ENCODE measurements around the gene SCAP. TPM values are rescaled to one million over a fixed set of nuclear protein-coding genes. Genes with fewer than 3 reads are reported as not detected.

The SCAP gene
- 37.9 TPM for polyA plus RNA-seq (2013, experiment 1 of 2)
- polyA plus RNA-seq (2013, experiment 2 of 2) = 37.2 TPM

GRCh38 chr3:47475570-47476329 lies at the start of gene SCAP:
TSS of gene SCAP (minus strand) at chr3:47475941. CDS start at chr3:47442993, 32,948 bp downstream.
- Histone ChIP-seq H2AK5ac (ENCODE audit: low read length, severe bottlenecking) (peak within 1 kb of the TSS; percentile 39), H2BK15ac (ENCODE audit: low read depth, poor library complexity, severe bottlenecking) (no peak within 1 kb of the TSS), H3K4ac (ENCODE audit: low read depth in 1 of 2, low read length in 2 of 2) (peak within 1 kb of the TSS; percentile 62 to 79), H3K18ac (ENCODE audit: low read depth in 1 of 2, low read length in 2 of 2) (peak within 1 kb of the TSS; percentile 79 to 88), H2BK120ac (ENCODE audit: low read depth, low read length) (peak within 1 kb of the TSS; percentile 79), H3K36me3 (ENCODE audit: control insufficient read depth in 1 of 2, insufficient read depth in 2 of 2, low read depth in 1 of 2, low read length in 2 of 2) (peaks cover 0 to 2% of the 10 kb centered on the region in 2 experiments), H3K4me1 (ENCODE audit: control insufficient read depth, insufficient read depth, low read depth, low read length) (peaks cover 9% of the 10 kb centered on the region), H3K9ac (ENCODE audit: low read length) (peak within 1 kb of the TSS; percentile 96), H3K27ac (ENCODE audit: low read length, poor library complexity, severe bottlenecking) (peak within 1 kb of the TSS; percentile 53), H3K4me2 (ENCODE audit: low read length, poor library complexity, severe bottlenecking) (peak within 1 kb of the TSS; percentile 91), H4K8ac (ENCODE audit: low read length) (peak within 1 kb of the TSS; percentile 93), H3K9me3 (ENCODE audit: control insufficient read depth, low read length) (no peaks in the 10 kb centered on the region), H3K27me3 (ENCODE audit: control insufficient read depth in 1 of 2, insufficient read depth in 1 of 2, low read length in 2 of 2) (no peaks in the 10 kb centered on the region), H2BK5ac (ENCODE audit: low read depth, low read length, poor library complexity, severe bottlenecking) (peak within 1 kb of the TSS; percentile 20), H2BK12ac (ENCODE audit: low read length in 2 of 2) (no peak within 1 kb of the TSS), H3K23ac (ENCODE audit: low read length in 2 of 2) (peak within 1 kb of the TSS in 1 of 2 experiments; percentile 83), H3K79me1 (replicated peaks; ENCODE audit: low read length, poor library complexity, severe bottlenecking) (peaks cover 8% of the 10 kb centered on the region), H3K4me3 (ENCODE audit: insufficient read depth in 1 of 2, low read depth in 1 of 2, low read length in 2 of 2) (peak within 1 kb of the TSS; percentile 96), H2AFZ (ENCODE audit: low read depth, low read length) (peak within 1 kb of the TSS; percentile 99), H4K91ac (ENCODE audit: low read length) (peak within 1 kb of the TSS; percentile 25), H3K14ac (ENCODE audit: low read length in 2 of 2) (peak within 1 kb of the TSS in 1 of 2 experiments; percentile 92)
- peak; percentile 77 for DNase-seq
- 6% methylated on average over 84 of the region's 88 CpGs for WGBS

GRCh38 chr3:47523310-47524073 lies 47.8 kb upstream of the SCAP start:
- Histone ChIP-seq H2AK5ac (ENCODE audit: low read length, severe bottlenecking) (no peak overlapping the region), H2BK12ac (ENCODE audit: low read length in 2 of 2) (no peak overlapping the region), H3K4me3 (ENCODE audit: insufficient read depth in 1 of 2, low read depth in 1 of 2, low read length in 2 of 2) (no peak overlapping the region), H3K18ac (ENCODE audit: low read depth in 1 of 2, low read length in 2 of 2) (no peak overlapping the region), H2BK120ac (ENCODE audit: low read depth, low read length) (no peak overlapping the region), H3K79me1 (replicated peaks; ENCODE audit: low read length, poor library complexity, severe bottlenecking) (no peaks in the 10 kb centered on the region), H3K4ac (ENCODE audit: low read depth in 1 of 2, low read length in 2 of 2) (no peak overlapping the region), H3K27me3 (ENCODE audit: control insufficient read depth in 1 of 2, insufficient read depth in 1 of 2, low read length in 2 of 2) (peaks cover 8 to 19% of the 10 kb centered on the region in 2 experiments), H2BK5ac (ENCODE audit: low read depth, low read length, poor library complexity, severe bottlenecking) (no peak overlapping the region), H3K14ac (ENCODE audit: low read length in 2 of 2) (no peak overlapping the region), H2AFZ (ENCODE audit: low read depth, low read length) (no peak overlapping the region), H3K36me3 (ENCODE audit: control insufficient read depth in 1 of 2, insufficient read depth in 2 of 2, low read depth in 1 of 2, low read length in 2 of 2) (no peaks in the 10 kb centered on the region), H3K27ac (ENCODE audit: low read length, poor library complexity, severe bottlenecking) (no peak overlapping the region), H2BK15ac (ENCODE audit: low read depth, poor library complexity, severe bottlenecking) (peak overlapping the region; percentile 80), H4K8ac (ENCODE audit: low read length) (no peak overlapping the region), H4K91ac (ENCODE audit: low read length) (no peak overlapping the region), H3K4me1 (ENCODE audit: control insufficient read depth, insufficient read depth, low read depth, low read length) (peaks cover 4% of the 10 kb centered on the region), H3K23ac (ENCODE audit: low read length in 2 of 2) (no peak overlapping the region), H3K4me2 (ENCODE audit: low read length, poor library complexity, severe bottlenecking) (no peak overlapping the region), H3K9ac (ENCODE audit: low read length) (no peak overlapping the region), H3K9me3 (ENCODE audit: control insufficient read depth, low read length) (peaks cover 3% of the 10 kb centered on the region)
- WGBS = 75% methylated on average over 4 of the region's 4 CpGs
- no peak for DNase-seq

GRCh38 chr3:47522082-47522987 lies 46.6 kb upstream of the SCAP start:
- Histone ChIP-seq H2BK120ac (ENCODE audit: low read depth, low read length) (no peak overlapping the region), H3K4ac (ENCODE audit: low read depth in 1 of 2, low read length in 2 of 2) (no peak overlapping the region), H3K36me3 (ENCODE audit: control insufficient read depth in 1 of 2, insufficient read depth in 2 of 2, low read depth in 1 of 2, low read length in 2 of 2) (no peaks in the 10 kb centered on the region), H2BK5ac (ENCODE audit: low read depth, low read length, poor library complexity, severe bottlenecking) (no peak overlapping the region), H2BK15ac (ENCODE audit: low read depth, poor library complexity, severe bottlenecking) (no peak overlapping the region), H3K9me3 (ENCODE audit: control insufficient read depth, low read length) (no peaks in the 10 kb centered on the region), H3K79me1 (replicated peaks; ENCODE audit: low read length, poor library complexity, severe bottlenecking) (no peaks in the 10 kb centered on the region), H3K18ac (ENCODE audit: low read depth in 1 of 2, low read length in 2 of 2) (peak overlapping the region; percentile 14 to 63), H3K27ac (ENCODE audit: low read length, poor library complexity, severe bottlenecking) (no peak overlapping the region), H2BK12ac (ENCODE audit: low read length in 2 of 2) (no peak overlapping the region), H3K9ac (ENCODE audit: low read length) (no peak overlapping the region), H4K8ac (ENCODE audit: low read length) (peak overlapping the region; percentile 12), H2AK5ac (ENCODE audit: low read length, severe bottlenecking) (no peak overlapping the region), H3K14ac (ENCODE audit: low read length in 2 of 2) (peak overlapping the region in 1 of 2 experiments; percentile 21), H3K4me2 (ENCODE audit: low read length, poor library complexity, severe bottlenecking) (peak overlapping the region; percentile 30), H3K4me1 (ENCODE audit: control insufficient read depth, insufficient read depth, low read depth, low read length) (peaks cover 4% of the 10 kb centered on the region), H3K4me3 (ENCODE audit: insufficient read depth in 1 of 2, low read depth in 1 of 2, low read length in 2 of 2) (no peak overlapping the region), H3K27me3 (ENCODE audit: control insufficient read depth in 1 of 2, insufficient read depth in 1 of 2, low read length in 2 of 2) (peaks cover 8 to 19% of the 10 kb centered on the region in 2 experiments), H4K91ac (ENCODE audit: low read length) (peak overlapping the region; percentile 52), H3K23ac (ENCODE audit: low read length in 2 of 2) (no peak overlapping the region), H2AFZ (ENCODE audit: low read depth, low read length) (no peak overlapping the region)
- peak; percentile 91 for DNase-seq
- WGBS = 38% methylated on average over 15 of the region's 15 CpGs
